Measurements from ENCODE around the gene NR6A1.

The NR6A1 gene

DNA sequence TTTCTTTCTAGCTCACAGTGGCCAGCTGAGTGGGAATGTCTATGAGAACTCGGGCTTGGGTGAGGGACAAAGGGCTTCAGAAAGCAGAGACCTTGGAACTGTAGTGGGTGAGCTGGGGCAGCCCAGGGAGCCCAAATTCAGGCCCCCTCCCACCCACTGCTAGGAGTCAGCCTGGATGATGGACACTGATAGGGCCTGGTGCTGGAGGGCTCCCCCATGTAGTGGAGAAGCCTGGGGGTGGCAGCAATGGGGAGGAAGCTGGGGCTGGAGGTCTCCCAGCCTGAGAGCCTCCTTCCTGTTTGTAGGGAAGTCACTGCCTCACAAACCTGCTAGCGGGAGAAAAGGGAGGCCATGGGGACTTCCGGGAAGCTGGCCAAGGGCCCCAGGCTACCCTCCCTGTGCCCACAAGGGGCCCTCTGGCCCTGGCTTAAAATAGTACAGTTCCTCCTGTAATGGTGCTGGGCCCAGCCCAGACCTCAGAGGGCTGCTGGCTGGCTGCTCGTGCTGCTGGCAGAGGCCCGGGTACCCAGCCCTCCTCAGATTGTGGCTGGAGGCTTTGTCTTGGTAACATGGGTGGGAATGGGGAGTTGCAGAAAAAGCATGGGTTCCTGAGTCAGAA, 257.6 kb downstream of the NR6A1 start:
- no peak for TF ChIP-seq CTCF (IDR thresholded peaks at IDR 0.05)
- H3K27ac ChIP-seq, result no peak overlapping the region
- H3K4me3 ChIP-seq, result no peak overlapping the region
- no peak for DNase-seq (ENCODE audit: low spot score)

DNA sequence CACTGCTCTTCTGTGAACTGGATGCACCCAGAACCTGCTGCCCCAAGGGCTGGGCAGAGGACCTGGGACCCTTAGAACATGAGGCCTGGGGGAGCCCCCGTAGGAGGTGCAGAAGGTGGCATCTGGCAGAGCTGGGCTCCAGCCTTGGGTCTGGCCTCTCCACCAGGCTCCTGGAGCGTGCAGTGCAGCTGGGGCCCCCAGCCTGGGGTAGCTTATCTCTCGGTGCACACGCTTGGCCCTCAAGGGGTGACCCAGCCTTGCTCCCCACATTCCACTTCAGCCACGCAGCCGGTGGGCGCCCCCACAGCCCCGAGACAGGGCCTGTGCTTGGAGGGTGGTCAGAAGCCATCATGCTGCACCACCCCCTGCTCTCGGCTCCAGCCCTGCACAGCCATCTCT, 258.3 kb downstream of the NR6A1 start:
- H3K27ac ChIP-seq, result no peak overlapping the region
- no peak for TF ChIP-seq CTCF (IDR thresholded peaks at IDR 0.05)
- no peak for DNase-seq (ENCODE audit: low spot score)
- no peak overlapping the region for H3K4me3 ChIP-seq

- no peak for DNase-seq (ENCODE audit: low spot score)
- TF ChIP-seq CTCF (IDR thresholded peaks at IDR 0.05), result no peak
Measured at GRCh38 chr9:124511891-124512805, 259.0 kb downstream of the NR6A1 start.

GRCh38 chr9:124511426-124511840, 259.7 kb downstream of the NR6A1 start:
- no peak overlapping the region for H3K4me3 ChIP-seq
- TF ChIP-seq CTCF (IDR thresholded peaks at IDR 0.05), result no peak
- DNase-seq (ENCODE audit: low spot score), result no peak
- H3K27ac ChIP-seq, result no peak overlapping the region

More at GRCh38 chr9:124511891-124512805, 259.0 kb downstream of the NR6A1 start:
- H3K4me3 ChIP-seq, result no peak overlapping the region
- no peak overlapping the region for H3K27ac ChIP-seq

DNA sequence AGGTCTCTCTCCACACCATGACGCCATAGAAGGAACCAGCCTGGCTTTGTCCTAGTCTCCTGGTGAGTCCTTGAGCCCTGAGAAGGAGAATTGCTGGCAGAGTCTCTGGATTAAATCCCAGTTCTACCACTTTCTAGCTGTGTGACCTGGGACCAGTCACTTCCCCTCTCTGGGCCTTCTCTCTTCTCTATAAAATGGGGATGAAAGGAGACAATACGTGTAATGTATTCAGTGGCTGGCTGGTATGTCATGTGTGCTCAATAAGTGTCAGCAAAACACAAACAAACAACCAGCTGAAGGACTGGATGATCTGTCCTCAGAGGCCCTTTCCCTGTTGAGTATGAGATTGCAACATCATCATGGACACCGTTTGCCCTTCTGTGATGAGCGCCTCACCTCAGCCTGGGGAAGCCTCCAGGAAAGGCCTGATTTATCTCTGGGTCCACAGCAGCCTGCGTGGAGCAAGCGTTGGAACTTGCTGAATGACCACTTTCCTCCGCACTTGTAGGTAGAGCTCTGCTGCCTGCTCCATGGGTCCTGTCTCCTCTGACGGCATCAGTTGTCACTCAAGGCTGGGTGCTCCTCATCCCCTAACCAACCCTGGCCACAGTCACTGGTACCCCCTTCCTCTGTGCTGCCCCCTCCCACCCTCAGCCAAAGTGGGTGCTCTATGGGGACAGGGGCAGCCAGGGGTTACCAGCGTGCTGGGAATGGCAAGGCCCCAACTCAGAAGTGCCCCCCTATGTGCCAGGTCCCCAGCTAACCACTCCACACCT, 260.3 kb downstream of the NR6A1 start:
- no peak overlapping the region for H3K27ac ChIP-seq
- H3K4me3 ChIP-seq, result no peak overlapping the region
- TF ChIP-seq CTCF (IDR thresholded peaks at IDR 0.05), result no peak
- no peak for DNase-seq (ENCODE audit: low spot score)

DNA sequence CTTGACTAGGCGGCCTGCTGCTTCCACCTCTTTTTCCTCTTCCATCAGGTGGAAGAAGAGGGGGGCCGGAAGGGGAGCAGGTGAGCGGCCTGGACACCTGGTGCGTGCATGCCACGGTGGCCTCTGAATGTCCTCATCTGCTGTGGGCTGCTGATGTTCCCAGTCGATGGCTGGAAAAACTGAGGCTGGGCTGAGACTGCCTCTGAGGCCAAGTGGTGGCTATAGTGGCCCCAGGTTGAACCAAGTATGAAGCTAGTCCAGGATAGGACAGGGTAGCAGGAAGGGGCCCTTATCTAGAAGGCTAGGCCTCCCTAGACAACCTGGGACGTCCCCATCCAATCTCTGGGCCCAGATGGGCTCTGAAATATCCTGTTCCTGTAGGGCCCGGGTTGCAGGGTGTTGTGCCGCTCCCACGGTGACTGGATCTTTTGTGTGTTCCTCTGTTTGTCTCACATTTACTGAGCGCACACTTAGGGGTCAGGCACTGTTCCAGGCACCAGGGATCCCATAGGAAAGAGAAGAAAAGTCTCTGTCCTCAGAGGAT, 263.2 kb downstream of the NR6A1 start:
- no peak overlapping the region for H3K4me3 ChIP-seq
- no peak overlapping the region for H3K27ac ChIP-seq
- DNase-seq (ENCODE audit: low spot score), result no peak
- no peak for TF ChIP-seq CTCF (IDR thresholded peaks at IDR 0.05)

Measured in coronary artery (tissue), 2 donors.